Measurements from ENCODE around the gene APLNR.
A peak's percentile ranks its signal among the peaks of the same experiment; 100 is the strongest.

The APLNR gene

DNA sequence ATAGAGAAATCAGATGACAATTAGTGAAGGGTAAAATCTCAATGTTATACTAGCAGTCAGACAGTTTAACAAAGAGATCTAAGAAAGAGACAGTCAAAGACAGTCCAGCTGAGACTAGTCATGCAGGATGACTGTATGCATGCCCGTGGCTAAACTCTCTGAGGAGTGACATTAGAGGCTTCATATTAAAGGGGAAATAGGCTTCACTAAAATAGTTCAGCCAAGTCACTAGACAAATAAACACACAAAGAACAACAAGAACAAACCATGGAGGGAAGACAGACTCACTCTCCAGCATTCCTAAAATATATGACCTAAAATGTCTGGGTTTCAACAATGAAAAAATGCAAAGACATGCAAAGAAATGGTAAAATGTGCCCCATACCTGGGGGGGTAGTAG, 18.6 kb upstream of the APLNR start:
- no peak for DNase-seq
- in situ Hi-C loops (cut with MboI; ENCODE audit: low pct_unique_long_range_greater_than_20kb, low sequenced_read_pairs) = no loop called here

DNA sequence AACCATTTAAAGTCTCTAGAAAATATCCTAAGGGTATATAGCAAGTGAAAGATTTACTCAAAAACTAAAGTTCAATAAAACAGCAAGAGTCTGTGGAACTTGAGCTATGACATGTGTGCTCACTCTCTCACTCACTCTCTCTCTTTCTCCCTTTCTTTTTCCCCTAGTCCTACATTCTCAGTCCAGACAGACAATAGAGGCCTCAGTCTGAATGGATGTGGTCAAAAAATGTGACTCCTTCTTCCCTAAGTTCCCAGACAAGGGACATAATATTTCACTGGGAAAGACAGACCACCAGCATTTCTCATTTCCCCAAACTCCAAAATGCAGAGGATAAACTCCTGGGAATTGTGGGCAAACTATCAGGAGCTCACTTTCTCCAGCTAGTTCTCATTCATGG, 17.6 kb upstream of the APLNR start:
- DNase-seq = no peak
- in situ Hi-C loops (cut with MboI; ENCODE audit: low pct_unique_long_range_greater_than_20kb, low sequenced_read_pairs) = no loop called here

DNA sequence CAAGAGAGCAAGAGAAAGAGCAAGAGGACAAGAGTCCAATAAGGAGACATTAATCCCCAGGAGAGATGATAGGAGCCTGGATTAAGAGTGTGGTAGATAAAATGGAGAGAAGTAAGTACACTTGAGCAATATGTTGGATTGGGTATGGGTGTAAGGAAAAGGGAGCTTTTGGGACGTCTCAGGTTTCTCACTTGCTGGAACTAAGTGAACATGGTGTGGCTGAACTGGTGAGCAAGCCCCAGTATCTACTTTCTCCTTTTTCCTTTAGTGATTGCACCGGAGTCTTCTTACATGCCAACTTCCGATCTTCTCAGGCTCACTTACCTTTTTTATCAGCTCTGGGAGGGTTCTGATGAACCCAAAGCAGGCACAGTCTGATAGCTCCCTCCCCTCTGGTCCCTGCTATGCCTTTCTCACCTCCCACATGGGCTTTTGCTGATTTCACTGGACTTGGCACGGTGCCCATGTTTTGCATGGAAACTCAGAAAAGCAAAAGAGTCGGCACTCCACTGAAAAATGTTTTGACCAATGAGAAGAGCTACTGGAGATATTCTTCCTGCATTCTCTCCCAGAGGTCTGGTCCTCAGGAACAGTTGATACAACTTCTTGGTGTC, 14.5 kb upstream of the APLNR start:
- in situ Hi-C loops (cut with MboI; ENCODE audit: low pct_unique_long_range_greater_than_20kb, low sequenced_read_pairs) = no loop called here
- DNase-seq = peak; percentile 19

- in situ Hi-C loops (cut with MboI; ENCODE audit: low pct_unique_long_range_greater_than_20kb, low sequenced_read_pairs) = no loop called here
- no peak for DNase-seq
Observed at GRCh38 chr11:57251037-57251436, 14.0 kb upstream of the APLNR start.

- DNase-seq = peak; percentile 84
- in situ Hi-C loops (cut with MboI; ENCODE audit: low pct_unique_long_range_greater_than_20kb, low sequenced_read_pairs) = loop anchor here (10.0 to 25.0 kb wide), 2 partner anchors 115 to 412 kb away; no protein-coding TSS in a partner anchor
Observed at GRCh38 chr11:57249384-57250319, 12.6 kb upstream of the APLNR start.

- in situ Hi-C loops (cut with MboI; ENCODE audit: low pct_unique_long_range_greater_than_20kb, low sequenced_read_pairs) = loop anchor here (10.0 to 25.0 kb wide), 2 partner anchors 114 to 412 kb away; no protein-coding TSS in a partner anchor
- peak; percentile 69 for DNase-seq
Observed at GRCh38 chr11:57248780-57249383, 11.8 kb upstream of the APLNR start.

GRCh38 chr11:57244911-57245310, 7.9 kb upstream of the APLNR start:
- DNase-seq = no peak
- in situ Hi-C loops (cut with MboI; ENCODE audit: low pct_unique_long_range_greater_than_20kb, low sequenced_read_pairs) = loop anchor here (10.0 to 25.0 kb wide), 2 partner anchors 110 to 408 kb away; no protein-coding TSS in a partner anchor

GRCh38 chr11:57241353-57241972, 4.4 kb upstream of the APLNR start:
- no peak for DNase-seq
- in situ Hi-C loops (cut with MboI; ENCODE audit: low pct_unique_long_range_greater_than_20kb, low sequenced_read_pairs) = loop anchor here (10.0 to 25.0 kb wide), 2 partner anchors 107 to 404 kb away; no protein-coding TSS in a partner anchor

DNA sequence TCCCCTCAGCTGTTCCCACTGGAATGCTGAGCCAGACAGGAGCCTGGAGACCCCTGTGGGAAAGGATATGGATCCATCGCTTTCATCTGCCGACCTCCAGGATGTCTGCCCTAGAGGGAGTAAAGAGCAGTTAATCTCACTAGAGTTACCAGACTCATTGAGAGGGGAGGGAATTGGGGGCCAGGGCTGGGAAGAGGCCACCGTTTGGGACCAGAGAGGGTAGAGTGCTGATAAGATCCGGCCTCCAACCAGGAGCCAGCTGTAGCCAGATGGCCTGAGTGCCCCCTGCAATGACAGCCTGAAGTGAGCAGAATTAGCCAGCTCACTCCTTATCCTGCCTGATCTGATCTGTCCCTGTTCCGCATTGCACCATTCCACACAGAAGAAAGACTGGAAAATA, 3.7 kb upstream of the APLNR start:
- DNase-seq = no peak
- in situ Hi-C loops (cut with MboI; ENCODE audit: low pct_unique_long_range_greater_than_20kb, low sequenced_read_pairs) = loop anchor here (10.0 to 25.0 kb wide), 2 partner anchors 106 to 403 kb away; no protein-coding TSS in a partner anchor

DNA sequence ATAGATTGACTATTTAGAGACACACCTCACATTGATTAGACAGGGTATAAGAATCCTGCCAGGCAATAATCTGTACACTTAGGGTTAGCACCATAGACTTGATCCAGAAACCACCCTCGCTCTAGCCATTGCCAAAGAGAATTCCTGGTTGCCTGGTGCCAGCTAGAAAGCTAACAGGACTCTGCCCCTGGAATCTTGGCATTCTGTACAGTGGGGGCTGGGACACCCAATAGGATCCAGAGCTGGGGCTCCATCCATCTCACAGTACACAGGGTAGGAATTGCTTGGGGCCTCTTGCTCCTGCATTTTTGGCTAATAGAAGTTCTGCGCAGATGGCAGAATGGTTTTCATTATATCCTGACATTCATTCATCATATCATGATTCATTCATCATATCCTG, 3.0 kb upstream of the APLNR start:
- in situ Hi-C loops (cut with MboI; ENCODE audit: low pct_unique_long_range_greater_than_20kb, low sequenced_read_pairs) = loop anchor here (10.0 to 25.0 kb wide), 2 partner anchors 105 to 403 kb away; no protein-coding TSS in a partner anchor
- DNase-seq = no peak

DNA sequence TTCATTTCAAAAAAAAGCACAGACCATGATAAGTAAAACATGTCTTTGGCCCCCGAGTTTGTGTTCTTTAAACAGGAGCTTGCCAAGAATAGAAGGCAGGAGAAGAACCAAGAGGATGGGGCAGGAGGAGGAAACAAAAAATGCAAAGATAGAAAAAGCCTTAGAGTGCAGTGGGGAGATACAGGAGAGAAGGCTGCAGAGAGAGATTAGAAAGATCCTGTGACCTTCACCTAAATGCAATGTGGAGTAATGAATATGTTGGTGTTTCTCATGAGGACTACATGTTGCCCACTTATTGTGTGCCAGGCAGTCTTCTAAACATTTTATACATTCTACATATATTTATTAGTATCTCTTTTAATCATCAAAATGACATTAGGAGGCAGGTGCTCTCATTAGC, 2.3 kb upstream of the APLNR start:
- no peak for DNase-seq
- in situ Hi-C loops (cut with MboI; ENCODE audit: low pct_unique_long_range_greater_than_20kb, low sequenced_read_pairs) = loop anchor here (25.0 kb wide), 1 partner anchor 402 kb away; no protein-coding TSS in a partner anchor

DNA sequence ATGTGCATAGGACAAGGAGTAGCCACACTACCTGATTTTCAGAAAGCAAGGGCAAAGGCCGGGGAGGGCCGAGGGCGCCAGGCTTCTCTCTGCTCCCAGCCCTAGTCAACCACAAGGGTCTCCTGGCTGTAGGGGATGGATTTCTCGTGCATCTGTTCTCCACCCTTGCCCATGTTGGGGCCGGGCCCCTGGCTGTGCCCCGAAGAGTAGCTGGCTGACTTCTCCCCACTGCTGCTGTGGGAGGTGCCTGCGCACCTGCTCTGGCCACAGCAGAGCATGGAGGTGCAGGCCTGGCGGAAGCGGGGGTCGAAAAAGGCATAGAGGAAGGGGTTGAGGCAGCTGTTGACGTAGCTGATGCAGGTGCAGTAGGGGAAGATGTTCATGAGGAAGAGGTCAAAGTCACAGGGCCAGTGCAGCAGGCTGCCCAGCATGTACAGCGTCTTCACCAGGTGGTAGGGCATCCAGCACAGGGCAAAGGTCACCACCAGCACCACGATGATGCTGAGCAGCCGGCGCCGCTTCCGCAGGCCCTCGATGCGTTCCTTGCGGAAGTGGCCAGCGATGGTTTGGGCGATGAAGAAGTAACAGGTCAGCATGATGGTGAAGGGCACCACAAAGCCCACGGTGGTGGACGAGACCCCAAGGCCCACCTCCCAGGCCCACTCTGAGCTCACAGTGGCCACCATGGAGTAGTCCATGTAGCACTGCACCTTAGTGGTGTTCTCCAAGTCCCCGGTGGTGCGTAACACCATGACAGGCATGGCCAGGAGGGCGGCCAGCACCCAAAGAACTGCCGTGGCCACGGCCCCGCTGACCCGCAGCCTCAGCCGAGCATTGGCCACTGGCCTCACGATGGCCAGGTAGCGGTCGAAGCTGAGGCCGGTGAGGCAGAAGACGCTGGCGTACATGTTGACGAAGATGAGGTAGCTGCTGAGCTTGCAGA, 1.0 kb downstream of the APLNR start:
- DNase-seq = no peak
- in situ Hi-C loops (cut with MboI; ENCODE audit: low pct_unique_long_range_greater_than_20kb, low sequenced_read_pairs) = loop anchor here (25.0 kb wide), 1 partner anchor 399 kb away; no protein-coding TSS in a partner anchor

GRCh38 chr11:57233702-57234101, 3.3 kb downstream of the APLNR start:
- in situ Hi-C loops (cut with MboI; ENCODE audit: low pct_unique_long_range_greater_than_20kb, low sequenced_read_pairs) = loop anchor here (25.0 kb wide), 1 partner anchor 396 kb away; no protein-coding TSS in a partner anchor
- DNase-seq = no peak

GRCh38 chr11:57231539-57232253, 5.4 kb downstream of the APLNR start:
- no peak for DNase-seq
- in situ Hi-C loops (cut with MboI; ENCODE audit: low pct_unique_long_range_greater_than_20kb, low sequenced_read_pairs) = loop anchor here (25.0 kb wide), 1 partner anchor 394 kb away; no protein-coding TSS in a partner anchor

GRCh38 chr11:57230791-57231538, 6.1 kb downstream of the APLNR start:
- in situ Hi-C loops (cut with MboI; ENCODE audit: low pct_unique_long_range_greater_than_20kb, low sequenced_read_pairs) = loop anchor here (25.0 kb wide), 1 partner anchor 394 kb away; no protein-coding TSS in a partner anchor
- DNase-seq = no peak

- DNase-seq = no peak
- in situ Hi-C loops (cut with MboI; ENCODE audit: low pct_unique_long_range_greater_than_20kb, low sequenced_read_pairs) = loop anchor here (25.0 kb wide), 1 partner anchor 393 kb away; no protein-coding TSS in a partner anchor
Observed at GRCh38 chr11:57230316-57230715, 6.7 kb downstream of the APLNR start.

Data from KBM-7 (cell line).